ENCODE data around the gene LRRC34. TPM values are rescaled to one million over a fixed set of nuclear protein-coding genes. Genes with fewer than 3 reads are reported as not detected.

The LRRC34 gene
- total and polyA plus RNA-seq, 4 donors: 1.0 to 5.9 (median 4.6) TPM

- H3K4me1 ChIP-seq (ENCODE audit: control insufficient read depth in 1 of 2, insufficient read depth in 2 of 2, low read length in 2 of 2): no peaks in the 10 kb centered on the region
- ATAC-seq (ENCODE audit: low FRiP score) (no peak), DNase-seq (no peak)
- H3K9me3 ChIP-seq (ENCODE audit: control insufficient read depth, low read length): no peaks in the 10 kb centered on the region
- no peak overlapping the region for H3K4me3 ChIP-seq (ENCODE audit: low read length in 2 of 2)
- WGBS, 2 donors: 93 to 96% methylated on average over 20 of the region's 20 CpGs
- H3K27me3 ChIP-seq (ENCODE audit: control insufficient read depth in 1 of 2, insufficient read depth in 2 of 2, low read length in 1 of 2): no peaks in the 10 kb centered on the region
- no peaks in the 10 kb centered on the region for H3K36me3 ChIP-seq (ENCODE audit: control insufficient read depth in 1 of 2, insufficient read depth in 2 of 2, low read length in 1 of 2)
- intact Hi-C loops (cut with DNase I): no loop called here
- H3K27ac ChIP-seq (ENCODE audit: low read depth in 1 of 2, low read length in 2 of 2): no peak overlapping the region
Observed at GRCh38 chr3:169822540-169822939, 9.8 kb upstream of the LRRC34 start.

GRCh38 chr3:169822091-169822490 lies 9.4 kb upstream of the LRRC34 start:
- H3K36me3 ChIP-seq (ENCODE audit: control insufficient read depth in 1 of 2, insufficient read depth in 2 of 2, low read length in 1 of 2): no peaks in the 10 kb centered on the region
- H3K27me3 ChIP-seq (ENCODE audit: control insufficient read depth in 1 of 2, insufficient read depth in 2 of 2, low read length in 1 of 2): no peaks in the 10 kb centered on the region
- intact Hi-C loops (cut with DNase I): no loop called here
- DNase-seq (no peak), ATAC-seq (ENCODE audit: low FRiP score) (no peak)
- H3K4me3 ChIP-seq (ENCODE audit: low read length in 2 of 2): no peak overlapping the region
- H3K9me3 ChIP-seq (ENCODE audit: control insufficient read depth, low read length): no peaks in the 10 kb centered on the region
- no peak overlapping the region for H3K27ac ChIP-seq (ENCODE audit: low read depth in 1 of 2, low read length in 2 of 2)
- H3K4me1 ChIP-seq (ENCODE audit: control insufficient read depth in 1 of 2, insufficient read depth in 2 of 2, low read length in 2 of 2): no peaks in the 10 kb centered on the region
- WGBS, 2 donors: 89 to 93% methylated on average over 15 of the region's 15 CpGs

GRCh38 chr3:169818316-169818715 lies 5.6 kb upstream of the LRRC34 start:
- 65 to 68% methylated on average over 2 of the region's 2 CpGs for WGBS, 2 donors
- no peaks in the 10 kb centered on the region for H3K36me3 ChIP-seq (ENCODE audit: control insufficient read depth in 1 of 2, insufficient read depth in 2 of 2, low read length in 1 of 2)
- H3K4me3 ChIP-seq (ENCODE audit: low read length in 2 of 2): no peak overlapping the region
- no peak for ATAC-seq (ENCODE audit: low FRiP score)
- DNase-seq: no peak
- H3K27ac ChIP-seq (ENCODE audit: low read depth in 1 of 2, low read length in 2 of 2): no peak overlapping the region
- no peaks in the 10 kb centered on the region for H3K9me3 ChIP-seq (ENCODE audit: control insufficient read depth, low read length)
- H3K27me3 ChIP-seq (ENCODE audit: control insufficient read depth in 1 of 2, insufficient read depth in 2 of 2, low read length in 1 of 2): no peaks in the 10 kb centered on the region
- intact Hi-C loops (cut with DNase I): no loop called here
- no peaks in the 10 kb centered on the region for H3K4me1 ChIP-seq (ENCODE audit: control insufficient read depth in 1 of 2, insufficient read depth in 2 of 2, low read length in 2 of 2)

GRCh38 chr3:169815590-169816150 lies 3.0 kb upstream of the LRRC34 start:
- no peaks in the 10 kb centered on the region for H3K36me3 ChIP-seq (ENCODE audit: control insufficient read depth in 1 of 2, insufficient read depth in 2 of 2, low read length in 1 of 2)
- ATAC-seq (ENCODE audit: low FRiP score) (no peak), DNase-seq (no peak)
- H3K4me1 ChIP-seq (ENCODE audit: control insufficient read depth in 1 of 2, insufficient read depth in 2 of 2, low read length in 2 of 2): no peaks in the 10 kb centered on the region
- H3K27ac ChIP-seq (ENCODE audit: low read depth in 1 of 2, low read length in 2 of 2): no peak overlapping the region
- WGBS, 2 donors: 92 to 97% methylated on average over 4 of the region's 4 CpGs
- no peak overlapping the region for H3K4me3 ChIP-seq (ENCODE audit: low read length in 2 of 2)
- no peaks in the 10 kb centered on the region for H3K9me3 ChIP-seq (ENCODE audit: control insufficient read depth, low read length)
- H3K27me3 ChIP-seq (ENCODE audit: control insufficient read depth in 1 of 2, insufficient read depth in 2 of 2, low read length in 1 of 2): no peaks in the 10 kb centered on the region
- intact Hi-C loops (cut with DNase I): no loop called here

- no peaks in the 10 kb centered on the region for H3K27me3 ChIP-seq (ENCODE audit: control insufficient read depth in 1 of 2, insufficient read depth in 2 of 2, low read length in 1 of 2)
- no peaks in the 10 kb centered on the region for H3K4me1 ChIP-seq (ENCODE audit: control insufficient read depth in 1 of 2, insufficient read depth in 2 of 2, low read length in 2 of 2)
- DNase-seq (peak in 1 of 2 donors; percentile 51), ATAC-seq (ENCODE audit: low FRiP score) (no peak)
- WGBS, 2 donors: 71 to 72% methylated on average over 27 of the region's 27 CpGs
- H3K9me3 ChIP-seq (ENCODE audit: control insufficient read depth, low read length): no peaks in the 10 kb centered on the region
- H3K36me3 ChIP-seq (ENCODE audit: control insufficient read depth in 1 of 2, insufficient read depth in 2 of 2, low read length in 1 of 2): no peaks in the 10 kb centered on the region
- no peak overlapping the region for H3K27ac ChIP-seq (ENCODE audit: low read depth in 1 of 2, low read length in 2 of 2)
- H3K4me3 ChIP-seq (ENCODE audit: low read length in 2 of 2): no peak overlapping the region
- intact Hi-C loops (cut with DNase I): no loop called here
Observed at GRCh38 chr3:169813757-169814517, 1.2 kb upstream of the LRRC34 start.

- no peaks in the 10 kb centered on the region for H3K36me3 ChIP-seq (ENCODE audit: control insufficient read depth in 1 of 2, insufficient read depth in 2 of 2, low read length in 1 of 2)
- H3K27ac ChIP-seq (ENCODE audit: low read depth in 1 of 2, low read length in 2 of 2): no peak overlapping the region
- intact Hi-C loops (cut with DNase I): no loop called here
- no peaks in the 10 kb centered on the region for H3K4me1 ChIP-seq (ENCODE audit: control insufficient read depth in 1 of 2, insufficient read depth in 2 of 2, low read length in 2 of 2)
- H3K27me3 ChIP-seq (ENCODE audit: control insufficient read depth in 1 of 2, insufficient read depth in 2 of 2, low read length in 1 of 2): no peaks in the 10 kb centered on the region
- DNase-seq (no peak), ATAC-seq (ENCODE audit: low FRiP score) (no peak)
- WGBS, 2 donors: 63 to 81% methylated on average over 8 of the region's 8 CpGs
- H3K4me3 ChIP-seq (ENCODE audit: low read length in 2 of 2): no peak overlapping the region
- no peaks in the 10 kb centered on the region for H3K9me3 ChIP-seq (ENCODE audit: control insufficient read depth, low read length)
Observed at GRCh38 chr3:169813278-169813677, 574 bp upstream of the LRRC34 start.

GRCh38 chr3:169811631-169812331 lies 923 bp downstream of the LRRC34 start:
- intact Hi-C loops (cut with DNase I): no loop called here
- Histone ChIP-seq H3K27ac (ENCODE audit: low read depth in 1 of 2, low read length in 2 of 2) (peak overlapping the region; percentile 24 to 79), H3K4me3 (ENCODE audit: low read length in 2 of 2) (peak overlapping the region; percentile 60 to 81), H3K4me1 (ENCODE audit: control insufficient read depth in 1 of 2, insufficient read depth in 2 of 2, low read length in 2 of 2) (no peaks in the 10 kb centered on the region), H3K36me3 (ENCODE audit: control insufficient read depth in 1 of 2, insufficient read depth in 2 of 2, low read length in 1 of 2) (no peaks in the 10 kb centered on the region), H3K27me3 (ENCODE audit: control insufficient read depth in 1 of 2, insufficient read depth in 2 of 2, low read length in 1 of 2) (no peaks in the 10 kb centered on the region), H3K9me3 (ENCODE audit: control insufficient read depth, low read length) (no peaks in the 10 kb centered on the region)
- ATAC-seq (ENCODE audit: low FRiP score) (peak; percentile 68), DNase-seq (no peak)
- WGBS, 2 donors: 0 to 1% methylated on average over 29 of the region's 29 CpGs

- no peak overlapping the region for H3K4me3 ChIP-seq (ENCODE audit: low read length in 2 of 2)
- DNase-seq (no peak), ATAC-seq (ENCODE audit: low FRiP score) (no peak)
- H3K36me3 ChIP-seq (ENCODE audit: control insufficient read depth in 1 of 2, insufficient read depth in 2 of 2, low read length in 1 of 2): no peaks in the 10 kb centered on the region
- 19 to 25% methylated on average over 2 of the region's 2 CpGs for WGBS, 2 donors
- H3K9me3 ChIP-seq (ENCODE audit: control insufficient read depth, low read length): no peaks in the 10 kb centered on the region
- intact Hi-C loops (cut with DNase I): no loop called here
- no peaks in the 10 kb centered on the region for H3K27me3 ChIP-seq (ENCODE audit: control insufficient read depth in 1 of 2, insufficient read depth in 2 of 2, low read length in 1 of 2)
- no peak overlapping the region for H3K27ac ChIP-seq (ENCODE audit: low read depth in 1 of 2, low read length in 2 of 2)
- H3K4me1 ChIP-seq (ENCODE audit: control insufficient read depth in 1 of 2, insufficient read depth in 2 of 2, low read length in 2 of 2): no peaks in the 10 kb centered on the region
Observed at GRCh38 chr3:169809230-169809795, 3.4 kb downstream of the LRRC34 start.
